Cerebellar cortex (tissue), 1 donor: ENCODE measurements around the gene FHL1.
"Not testable (repeated sequence)": the region's sequence is repeated elsewhere in the genome, so short reads cannot be mapped to it uniquely, and the experiment has no call there.

ENCODE experiments used
- DNase-seq: peaks from one replicate; pipeline ENCODE4 v3.0.0-alpha.2; 2015; ENCODE audit warnings: low spot score

The FHL1 gene

DNA sequence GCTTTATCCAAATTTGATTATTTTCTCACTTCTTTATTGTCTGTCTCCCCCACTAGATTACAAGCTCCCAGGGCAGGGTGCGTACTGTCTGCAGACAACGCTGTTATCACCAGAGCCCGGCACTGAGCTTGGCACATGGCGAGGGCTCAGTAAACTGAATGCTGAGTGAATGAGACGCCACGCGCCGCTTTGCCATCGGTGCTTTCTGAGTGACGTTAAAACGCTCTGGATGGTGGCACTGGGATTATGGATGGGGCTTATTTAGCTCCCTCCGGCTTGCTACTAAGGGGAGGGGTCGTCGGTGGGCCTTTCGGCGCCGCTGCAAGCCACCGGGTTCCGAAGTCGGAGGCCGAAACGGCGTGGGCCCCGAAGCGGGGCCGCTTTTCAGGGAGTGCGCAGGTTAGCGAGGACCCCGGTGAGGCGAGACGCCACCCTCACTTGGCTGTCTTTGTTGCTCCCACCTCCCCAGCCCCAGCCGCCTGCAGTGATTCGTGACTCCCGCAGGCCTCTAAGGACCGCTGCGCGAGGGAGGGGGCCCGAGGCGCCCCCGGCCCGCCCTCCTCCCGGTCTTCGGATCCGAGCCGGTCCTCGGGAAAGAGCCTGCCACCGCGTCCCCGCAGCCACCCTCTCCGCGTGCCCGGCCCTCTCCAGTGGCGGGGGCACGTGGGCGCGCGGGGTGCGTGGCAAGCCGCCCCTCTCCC, 569 bp upstream of the FHL1 start:
- DNase-seq = no peak

DNA sequence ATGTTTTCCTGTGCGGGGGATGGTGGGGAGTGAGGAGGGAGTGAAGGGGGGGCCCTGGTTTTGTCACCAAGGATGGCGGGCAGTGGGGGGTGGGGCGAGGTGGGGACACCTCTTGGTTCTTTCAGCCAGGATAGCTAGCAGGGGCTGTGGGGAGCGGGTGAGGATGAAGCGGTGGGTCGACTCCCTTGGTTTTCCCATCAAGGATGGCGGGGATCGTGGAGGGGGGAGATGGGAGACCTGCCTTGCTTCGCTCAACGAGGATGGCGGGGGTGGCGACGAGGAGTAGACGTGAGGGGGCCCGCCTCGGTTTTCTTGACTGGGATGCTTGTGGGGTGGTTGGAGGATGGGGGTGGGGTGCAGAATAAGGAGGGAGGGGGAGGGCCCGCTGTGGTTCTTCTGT, 643 bp downstream of the FHL1 start:
- no peak for DNase-seq

GRCh38 chrX:136148391-136148790, 1.1 kb downstream of the FHL1 start:
- DNase-seq = no peak

GRCh38 chrX:136154998-136155397, 7.7 kb downstream of the FHL1 start:
- no peak for DNase-seq

DNA sequence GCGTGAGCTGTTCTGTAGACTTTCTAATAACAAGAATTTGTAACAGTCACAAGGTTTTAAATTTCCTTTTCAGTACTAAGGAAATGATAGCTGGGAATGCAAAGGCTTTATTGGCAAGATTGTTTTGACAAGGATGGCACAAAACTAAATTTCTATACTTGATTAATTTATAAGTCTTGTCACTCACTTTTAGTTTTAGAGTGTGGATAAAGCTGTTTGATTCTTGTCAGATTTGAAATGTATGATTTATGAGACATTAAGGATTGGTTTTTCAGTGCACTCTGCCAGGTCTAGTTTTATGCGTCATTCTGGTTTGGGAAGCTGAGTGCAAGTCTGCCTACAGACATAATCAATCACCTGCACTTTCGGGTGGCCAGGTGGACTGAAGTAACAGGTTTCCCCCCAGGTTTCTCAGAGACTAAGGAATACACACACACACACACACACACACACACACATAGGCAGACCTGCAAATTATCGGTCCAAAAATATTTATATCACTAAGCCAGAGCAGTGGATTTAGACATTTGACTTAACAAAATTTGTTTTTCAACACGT, 9.3 kb downstream of the FHL1 start:
- no peak for DNase-seq

DNA sequence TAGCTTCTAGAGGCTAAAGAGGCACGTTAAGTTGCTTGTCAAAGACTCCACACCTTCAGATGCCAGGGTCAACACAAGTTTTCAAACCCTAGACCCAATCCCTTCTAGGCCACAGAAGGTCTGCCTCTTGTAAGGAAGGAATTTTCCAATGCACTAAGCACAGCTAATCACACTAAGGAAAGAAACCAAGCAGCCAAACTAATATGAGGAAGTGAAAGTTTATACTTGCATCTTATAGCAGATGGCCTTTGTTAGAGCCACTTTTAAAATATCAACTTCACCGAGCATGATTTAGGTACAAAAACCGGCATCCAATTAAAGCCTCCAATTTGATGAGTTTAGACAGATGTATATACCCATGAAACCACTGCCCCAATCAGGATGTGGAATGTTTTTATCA, 9.9 kb downstream of the FHL1 start:
- no peak for DNase-seq

- no peak for DNase-seq
These were observed 11.4 kb downstream of the FHL1 start for GRCh38 chrX:136158685-136159084.

DNA sequence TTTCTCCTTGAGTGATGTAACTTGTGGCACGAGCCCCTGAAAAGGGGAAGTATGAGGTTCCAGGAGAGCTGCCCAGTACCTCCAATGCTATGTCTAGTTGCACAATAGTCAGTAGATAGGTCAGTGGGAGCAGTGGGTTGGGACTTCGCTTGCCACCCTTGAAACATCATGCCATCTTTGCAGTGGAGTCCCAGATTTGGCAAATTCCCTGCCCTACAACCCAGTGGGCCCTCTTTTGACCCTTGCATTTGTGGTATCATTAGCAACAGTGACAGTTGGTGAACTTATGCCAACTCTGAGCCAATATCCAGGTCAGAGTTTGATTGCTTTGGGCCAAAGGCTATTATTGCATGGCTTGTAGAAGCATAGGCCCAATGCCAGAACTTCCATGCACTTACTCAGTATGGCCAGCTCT, 12.3 kb downstream of the FHL1 start:
- no peak for DNase-seq

GRCh38 chrX:136162827-136163570, 15.7 kb downstream of the FHL1 start:
- no peak for DNase-seq

GRCh38 chrX:136163689-136164088, 16.4 kb downstream of the FHL1 start:
- DNase-seq = no peak

GRCh38 chrX:136165406-136165805, 18.1 kb downstream of the FHL1 start:
- DNase-seq = no peak

- no peak for DNase-seq
These were observed 19.0 kb downstream of the FHL1 start for GRCh38 chrX:136166221-136166855.

- not testable (repeated sequence) for DNase-seq
These were observed 20.7 kb downstream of the FHL1 start for GRCh38 chrX:136167989-136168388.

- DNase-seq = peak; percentile 70
These were observed 21.8 kb downstream of the FHL1 start for GRCh38 chrX:136168929-136169735.

DNA sequence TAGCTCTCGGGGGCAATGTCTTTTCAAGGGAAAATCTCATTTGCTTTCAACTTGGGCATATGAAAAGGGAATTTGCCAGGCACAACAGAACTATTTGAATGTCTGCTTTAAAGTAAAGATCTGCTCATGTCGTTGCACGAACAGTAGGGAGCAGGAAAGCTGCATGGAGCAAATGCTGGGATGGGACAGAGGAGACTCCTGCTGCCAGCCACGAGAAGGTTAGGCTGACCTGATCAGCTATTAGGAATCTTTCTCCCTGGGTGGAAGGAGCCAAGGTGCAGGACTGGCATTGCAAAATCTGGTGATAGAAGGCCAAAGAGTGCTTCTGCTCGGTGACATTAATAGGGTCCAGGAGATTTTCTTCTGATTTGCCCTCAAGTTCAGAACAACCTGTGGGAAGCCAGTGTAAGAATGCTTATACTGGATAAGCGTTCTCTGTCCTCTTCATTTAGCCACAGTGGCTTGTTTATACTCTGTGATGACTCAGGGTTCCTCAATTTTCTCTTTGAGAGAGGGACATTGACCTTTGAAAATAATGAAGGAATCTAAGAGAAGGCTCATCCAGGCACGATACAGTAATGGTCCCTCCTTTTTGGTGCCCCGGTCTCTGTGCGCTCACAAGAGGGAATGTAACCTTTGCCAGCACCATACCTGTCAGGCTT, 22.9 kb downstream of the FHL1 start:
- DNase-seq = no peak

DNA sequence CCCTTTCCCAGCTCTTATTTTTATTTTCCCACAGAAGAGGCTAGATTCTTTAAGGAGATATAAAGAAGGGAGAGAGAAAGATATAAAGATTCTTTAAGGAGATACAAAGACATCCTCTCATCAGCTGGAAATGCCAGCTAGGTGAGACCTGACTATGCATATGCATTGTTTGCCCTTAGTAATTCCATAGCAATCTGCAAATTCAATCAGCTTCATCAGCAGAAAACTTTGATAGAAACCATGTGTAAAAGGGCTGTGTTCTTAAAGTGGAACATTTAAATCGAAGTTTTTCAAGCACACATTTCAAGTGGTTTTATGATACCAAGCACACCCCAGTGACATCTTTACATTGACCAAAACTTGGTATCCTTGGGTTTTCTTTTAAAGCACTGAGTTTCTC, 24.1 kb downstream of the FHL1 start:
- DNase-seq = no peak

- DNase-seq = no peak
These were observed 29.1 kb downstream of the FHL1 start for GRCh38 chrX:136176399-136176825.

- no peak for DNase-seq
These were observed 31.8 kb downstream of the FHL1 start for GRCh38 chrX:136179133-136179532.

DNA sequence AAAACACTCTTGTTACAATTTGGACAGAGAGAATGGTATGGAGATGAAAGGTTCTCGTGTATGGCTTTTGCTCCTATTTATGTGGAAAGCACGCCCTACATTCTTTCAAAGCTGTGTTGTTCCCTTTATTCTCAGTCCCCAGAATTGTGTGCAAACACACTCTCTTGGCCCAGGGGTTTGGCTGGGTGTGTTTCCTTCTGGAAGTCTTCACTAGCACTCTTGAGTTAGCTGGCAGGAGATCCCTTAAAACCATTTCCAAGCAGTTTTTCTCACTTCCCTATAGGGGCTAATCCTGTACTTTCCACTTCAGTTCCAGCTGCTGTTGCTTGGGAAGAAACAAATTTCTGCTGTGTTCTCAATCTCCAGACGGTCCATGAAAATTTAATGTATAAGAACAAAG, 35.1 kb downstream of the FHL1 start:
- no peak for DNase-seq

DNA sequence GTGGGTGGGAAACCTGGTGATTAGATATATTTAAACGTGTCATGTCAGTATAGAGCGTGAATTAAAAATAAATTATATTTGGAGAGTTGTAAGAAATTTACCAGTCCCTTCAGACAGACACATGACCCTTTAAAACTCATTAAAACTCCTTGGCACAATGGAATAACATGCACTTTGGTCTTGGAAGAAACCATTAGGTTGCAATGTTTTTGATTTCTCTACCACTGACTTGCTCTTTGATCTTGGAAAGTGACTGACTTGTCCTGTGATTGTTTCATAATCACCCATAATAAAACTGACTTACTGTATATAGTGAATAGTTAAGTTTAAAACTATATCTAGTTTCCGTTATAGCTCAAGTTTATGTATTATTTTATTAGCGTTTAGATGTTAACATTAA, 35.8 kb downstream of the FHL1 start:
- DNase-seq = no peak

DNA sequence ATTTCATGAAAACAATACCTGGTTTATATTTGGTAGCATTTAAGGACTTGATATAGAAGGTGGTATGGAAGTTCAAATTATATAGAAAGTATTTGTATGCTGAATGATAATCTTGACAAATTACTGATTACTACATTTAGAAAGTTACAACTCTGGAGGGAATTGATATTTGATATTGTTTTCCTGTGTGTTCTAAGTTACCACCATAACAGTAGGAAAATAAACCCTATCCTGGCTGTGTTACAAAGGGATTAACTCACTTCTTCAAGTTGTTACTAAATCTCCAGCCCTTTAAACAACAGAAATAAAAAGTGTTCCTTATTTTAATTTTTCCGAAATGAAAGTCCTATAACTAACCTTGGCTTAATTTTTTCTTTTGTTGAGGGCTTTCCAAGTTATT, 36.6 kb downstream of the FHL1 start:
- DNase-seq = no peak
